Coronary artery (tissue), 2 donors: ENCODE measurements around the gene VMP1.
"Not testable (repeated sequence)": the region's sequence is repeated elsewhere in the genome, so short reads cannot be mapped to it uniquely, and the experiment has no call there.

Experiments
- DNase-seq: peaks from one replicate; pipeline ENCODE4 v3.0.0-alpha.2; 2017; ENCODE audit warnings: low spot score
- H3K27ac ChIP-seq, 2 donors: fragments of 200-600 bp; sonication (generic); one replicate each; pipeline ENCODE4 v1.5.1; 2016 to 2019
- H3K4me3 ChIP-seq: fragments of 200-600 bp; sonication (generic); 2 replicates; pipeline ENCODE4 v1.5.1; 2016; ENCODE audit warnings: mild to moderate bottlenecking, moderate library complexity
- CTCF ChIP-seq: fragments of 200-600 bp; sonication (generic); IDR thresholded peaks from one replicate; pipeline ENCODE4 v1.5.1; 2019; ENCODE audit warnings: antibody characterized with exemption

VMP1 gene

DNA sequence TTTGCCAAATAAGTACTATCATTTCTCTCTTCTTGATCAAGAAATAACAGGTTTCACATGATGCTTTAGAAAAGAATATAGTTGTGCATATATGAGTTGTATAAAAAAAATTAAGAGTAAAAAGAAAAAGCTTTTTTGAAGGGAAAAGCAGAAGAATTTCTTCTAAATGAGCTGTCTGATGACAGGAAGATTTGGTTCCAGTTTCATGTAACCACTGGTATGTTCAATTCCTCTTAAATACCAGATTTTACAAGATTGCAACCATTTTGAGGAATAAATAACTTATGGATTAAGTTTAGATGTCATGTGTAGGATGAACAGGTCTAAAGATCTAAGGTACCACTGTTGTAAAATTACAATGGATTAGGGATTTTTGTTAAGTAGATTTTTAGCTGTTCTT lies 45.0 kb downstream of the VMP1 start:
- DNase-seq = no peak
- no peak for TF ChIP-seq CTCF
- H3K4me3 ChIP-seq = no peak overlapping the region
- H3K27ac ChIP-seq = no peak overlapping the region

DNA sequence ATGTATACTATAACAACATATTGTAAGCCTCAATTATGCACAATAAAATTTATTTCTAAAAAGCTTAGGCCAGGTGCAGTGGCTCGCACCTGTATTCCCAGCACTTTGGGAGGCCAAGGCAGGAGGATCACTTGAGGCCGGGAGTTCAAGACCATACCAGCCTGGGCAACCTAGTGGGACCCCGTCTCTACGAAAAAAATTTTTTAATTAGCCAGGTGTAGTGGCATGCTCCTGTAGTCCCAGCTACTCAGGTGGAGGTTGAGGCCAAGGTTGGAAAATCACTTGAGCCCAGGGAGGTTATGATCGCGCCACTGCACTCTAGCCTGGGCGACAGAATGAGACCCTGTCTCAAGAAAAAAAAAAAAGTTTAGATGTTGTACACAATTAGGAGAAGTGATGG lies 45.5 kb downstream of the VMP1 start:
- TF ChIP-seq CTCF = no peak
- H3K4me3 ChIP-seq = no peak overlapping the region
- H3K27ac ChIP-seq = no peak overlapping the region
- no peak for DNase-seq

GRCh38 chr17:59753522-59754467 lies 46.3 kb downstream of the VMP1 start:
- TF ChIP-seq CTCF = peak; percentile 47
- H3K4me3 ChIP-seq = peak overlapping the region; percentile 18
- H3K27ac ChIP-seq = peak overlapping the region; percentile 35
- DNase-seq = no peak

- Histone ChIP-seq H3K27ac (peak overlapping the region in 1 of 2 donors; percentile 9), H3K4me3 (peak overlapping the region; percentile 14)
- DNase-seq = no peak
- TF ChIP-seq CTCF = no peak
Observed at GRCh38 chr17:59754552-59754951, 47.1 kb downstream of the VMP1 start.

GRCh38 chr17:59755069-59755468 lies 47.6 kb downstream of the VMP1 start:
- peak overlapping the region in 1 of 2 donors; percentile 9 for H3K27ac ChIP-seq
- not testable (repeated sequence) for DNase-seq, H3K4me3 ChIP-seq

GRCh38 chr17:59756236-59756818 lies 48.9 kb downstream of the VMP1 start:
- peak overlapping the region; percentile 67 to 77 for H3K27ac ChIP-seq
- DNase-seq = no peak

More at GRCh38 chr17:59756236-59756818, 48.9 kb downstream of the VMP1 start:
- peak overlapping the region; percentile 22 for H3K4me3 ChIP-seq
- no peak for TF ChIP-seq CTCF
